Activated CD4-positive, alpha-beta T cell treated with anti-CD3 and anti-CD28 coated beads for 4 hours (primary cell): Measurements from ENCODE around the gene CBLN3.

Source experiments
- DNase-seq, 2 donors: peaks; one replicate each; pipeline ENCODE4 v3.0.0-alpha.2; 2020

Gene CBLN3

GRCh38 chr14:24422694-24423601 lies 6.5 kb downstream of the CBLN3 start:
- DNase-seq, result no peak

GRCh38 chr14:24422261-24422660 lies 7.2 kb downstream of the CBLN3 start:
- no peak for DNase-seq

GRCh38 chr14:24418492-24418873 lies 11.0 kb downstream of the CBLN3 start:
- DNase-seq, result no peak

- no peak for DNase-seq
These were observed 11.5 kb downstream of the CBLN3 start for GRCh38 chr14:24417832-24418491.

- no peak for DNase-seq
These were observed 12.4 kb downstream of the CBLN3 start for GRCh38 chr14:24416932-24417619.

DNA sequence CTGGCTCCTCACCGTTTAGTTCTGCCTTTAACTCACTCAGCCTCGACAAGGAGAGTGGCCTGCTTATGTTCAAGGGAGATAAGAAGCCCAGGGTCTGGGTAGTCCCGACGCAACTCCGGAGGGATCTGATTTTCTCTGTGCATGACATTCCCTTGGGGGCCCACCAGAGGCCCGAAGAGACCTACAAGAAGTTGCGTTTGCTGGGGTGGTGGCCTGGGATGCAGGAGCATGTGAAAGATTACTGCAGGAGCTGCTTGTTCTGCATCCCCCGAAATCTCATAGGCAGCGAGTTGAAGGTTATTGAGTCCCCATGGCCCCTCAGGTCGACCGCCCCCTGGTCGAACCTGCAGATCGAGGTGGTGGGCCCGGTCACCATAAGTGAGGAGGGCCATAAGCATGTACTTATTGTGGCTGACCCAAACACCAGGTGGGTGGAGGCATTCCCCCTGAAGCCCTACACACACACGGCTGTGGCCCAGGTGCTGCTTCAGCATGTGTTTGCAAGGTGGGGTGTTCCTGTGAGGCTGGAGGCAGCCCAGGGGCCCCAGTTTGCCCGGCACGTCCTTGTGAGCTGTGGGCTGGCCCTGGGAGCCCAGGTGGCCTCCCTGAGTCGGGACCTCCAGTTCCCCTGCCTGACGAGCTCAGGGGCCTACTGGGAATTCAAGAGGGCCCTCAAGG lies 13.1 kb downstream of the CBLN3 start:
- no peak for DNase-seq

DNA sequence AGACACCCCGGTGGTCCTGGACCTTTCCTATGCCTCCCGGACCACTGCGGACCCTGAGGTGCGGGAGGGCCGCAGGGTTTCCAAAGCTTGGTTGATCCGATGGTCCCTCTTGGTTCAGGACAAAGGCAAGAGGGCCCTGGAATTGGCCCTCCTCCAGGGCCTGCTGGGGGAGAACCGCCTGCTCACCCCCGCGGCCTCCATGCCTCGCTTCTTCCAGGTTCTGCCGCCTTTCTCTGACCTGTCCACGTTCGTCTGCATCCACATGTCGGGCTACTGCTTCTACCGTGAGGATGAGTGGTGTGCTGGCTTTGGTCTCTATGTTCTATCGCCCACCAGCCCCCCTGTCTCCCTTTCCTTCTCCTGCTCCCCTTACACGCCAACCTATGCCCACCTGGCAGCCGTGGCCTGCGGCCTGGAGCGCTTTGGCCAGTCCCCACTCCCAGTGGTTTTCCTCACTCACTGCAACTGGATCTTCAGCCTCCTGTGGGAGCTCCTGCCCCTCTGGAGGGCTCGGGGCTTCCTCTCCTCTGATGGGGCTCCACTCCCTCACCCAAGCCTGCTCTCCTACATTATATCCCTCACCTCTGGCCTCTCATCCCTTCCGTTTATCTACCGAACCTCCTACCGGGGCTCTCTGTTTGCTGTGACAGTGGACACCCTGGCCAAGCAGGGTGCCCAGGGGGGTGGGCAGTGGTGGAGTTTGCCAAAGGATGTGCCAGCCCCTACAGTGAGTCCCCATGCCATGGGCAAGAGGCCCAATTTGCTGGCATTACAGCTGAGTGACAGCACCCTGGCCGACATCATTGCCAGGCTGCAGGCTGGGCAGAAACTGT lies 13.8 kb downstream of the CBLN3 start:
- no peak for DNase-seq

- no peak for DNase-seq
These were observed 14.6 kb downstream of the CBLN3 start for GRCh38 chr14:24414732-24415420.

- no peak for DNase-seq
These were observed 15.4 kb downstream of the CBLN3 start for GRCh38 chr14:24414077-24414476.

- DNase-seq, result peak in 1 of 2 donors; percentile 30
These were observed 17.8 kb downstream of the CBLN3 start for GRCh38 chr14:24411443-24412389.

DNA sequence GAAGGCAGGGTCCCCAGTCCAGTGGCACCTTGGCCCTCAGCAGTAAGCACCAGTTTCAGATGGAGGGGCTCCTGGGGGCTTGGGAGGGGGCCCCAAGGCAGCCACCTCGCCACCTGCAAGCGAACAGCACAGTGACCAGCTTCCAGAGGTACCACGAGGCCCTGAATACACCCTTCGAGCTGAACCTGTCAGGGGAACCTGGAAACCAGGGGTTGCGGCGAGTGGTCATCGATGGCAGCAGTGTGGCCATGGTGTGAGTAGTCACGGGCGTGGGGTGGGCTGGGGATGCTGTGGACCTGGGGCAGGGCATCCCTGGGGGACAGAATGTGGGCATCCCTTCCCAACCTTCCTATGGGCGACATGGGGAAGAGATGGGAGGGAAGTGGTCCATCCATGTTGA lies 19.5 kb downstream of the CBLN3 start:
- DNase-seq, result no peak

DNA sequence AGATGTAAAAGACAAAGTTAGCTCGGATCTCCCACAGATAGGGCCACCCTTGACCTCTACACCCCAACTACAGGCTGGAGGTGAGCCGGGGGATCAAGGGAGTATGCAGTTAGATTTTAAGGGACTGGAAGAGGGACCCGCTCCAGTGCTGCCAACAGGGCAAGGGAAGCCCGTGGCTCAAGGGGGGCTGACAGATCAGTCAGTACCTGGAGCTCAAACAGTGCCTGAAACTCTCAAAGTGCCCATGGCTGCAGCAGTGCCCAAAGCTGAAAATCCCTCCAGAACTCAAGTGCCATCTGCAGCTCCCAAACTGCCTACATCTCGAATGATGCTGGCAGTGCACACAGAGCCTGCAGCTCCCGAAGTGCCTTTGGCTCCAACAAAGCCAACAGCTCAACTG lies 20.3 kb downstream of the CBLN3 start:
- no peak for DNase-seq

DNA sequence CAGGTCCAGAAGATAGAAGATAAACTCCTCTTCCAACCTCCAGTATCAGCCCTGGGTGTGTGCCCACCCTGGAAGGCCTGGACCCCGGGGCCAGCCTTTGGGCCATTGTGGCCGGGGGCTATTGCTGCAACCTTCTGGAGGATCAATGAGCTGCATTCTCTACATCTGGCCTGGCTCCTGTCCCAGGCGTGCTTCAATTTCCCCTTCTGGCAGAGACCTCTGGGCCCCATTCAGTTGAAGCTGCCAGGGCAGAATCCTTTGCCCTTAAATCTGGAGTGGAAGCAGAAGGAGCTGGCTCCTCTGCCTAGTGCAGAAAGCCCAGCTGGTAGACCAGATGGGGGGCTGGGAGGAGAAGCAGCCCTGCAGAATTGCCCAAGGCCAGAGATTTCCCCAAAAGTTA lies 20.7 kb downstream of the CBLN3 start:
- no peak for DNase-seq

- no peak for DNase-seq
These were observed 21.7 kb downstream of the CBLN3 start for GRCh38 chr14:24407608-24408325.

- DNase-seq, result no peak
These were observed 23.1 kb downstream of the CBLN3 start for GRCh38 chr14:24406416-24406815.

DNA sequence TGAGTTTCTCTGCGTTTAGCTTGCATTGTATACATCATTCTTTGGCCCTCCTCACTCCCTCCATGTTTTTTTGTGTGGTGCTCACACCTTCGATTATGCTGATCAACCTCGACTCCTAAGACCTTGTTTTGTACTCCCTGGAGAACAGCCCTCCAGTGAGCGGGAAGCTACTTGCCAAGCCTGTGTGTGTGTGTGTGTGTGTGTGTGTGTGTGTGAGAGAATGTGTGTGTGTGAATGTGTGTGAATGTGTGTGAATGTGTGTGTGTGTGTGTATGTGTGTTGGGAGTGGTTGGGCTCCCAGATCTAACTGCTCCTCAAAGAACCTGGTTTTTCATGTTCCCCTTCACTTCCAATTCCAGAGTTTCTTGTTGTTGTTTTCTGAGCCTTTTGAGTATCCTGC lies 24.7 kb downstream of the CBLN3 start:
- no peak for DNase-seq

DNA sequence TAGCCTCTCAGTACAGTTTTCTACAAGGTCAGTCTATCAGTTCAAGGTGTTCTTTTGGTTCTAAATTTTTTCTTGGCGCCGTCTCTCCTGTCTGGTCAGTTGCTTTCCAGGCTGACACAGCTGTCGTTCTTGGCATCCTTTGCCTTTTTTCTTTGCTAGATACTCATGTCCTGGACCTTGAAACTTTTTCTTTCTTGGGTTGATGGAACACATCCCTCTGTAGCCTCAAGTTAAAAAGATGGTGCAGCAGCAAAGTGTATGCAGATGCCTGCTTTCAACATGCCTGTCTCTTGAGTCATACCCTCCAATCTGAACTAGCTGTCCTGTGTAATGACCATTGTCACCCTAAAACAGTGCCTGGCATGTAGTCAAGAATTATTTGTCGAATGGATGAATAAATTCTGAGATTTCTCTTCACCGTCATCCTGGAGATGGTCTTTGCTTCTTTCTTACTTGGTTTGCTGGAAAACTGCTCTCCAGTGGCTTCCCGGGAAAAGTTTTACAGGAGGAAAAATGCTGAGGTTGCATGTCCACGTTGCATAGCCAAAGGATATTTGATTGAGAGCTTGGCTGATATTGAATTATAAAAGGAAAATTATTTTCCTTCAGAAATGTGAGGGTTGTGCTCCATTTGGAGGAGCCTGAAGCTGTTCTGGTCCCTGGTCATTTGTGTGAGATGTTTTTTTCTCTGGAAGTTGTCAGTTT lies 26.0 kb downstream of the CBLN3 start:
- no peak for DNase-seq

GRCh38 chr14:24401810-24402702 lies 27.4 kb downstream of the CBLN3 start:
- DNase-seq, result no peak
